Stimulated activated CD8-positive, alpha-beta memory T cell treated with anti-CD3 and anti-CD28 coated beads, Interleukin-7, amount 100 ng/mL, for 24 hours (primary cell): ENCODE results near the gene SIK2.

Source experiments
- DNase-seq: peaks from one replicate; pipeline ENCODE4 v3.0.0-alpha.2; 2020; ENCODE audit warnings: low read depth

SIK2 gene

DNA sequence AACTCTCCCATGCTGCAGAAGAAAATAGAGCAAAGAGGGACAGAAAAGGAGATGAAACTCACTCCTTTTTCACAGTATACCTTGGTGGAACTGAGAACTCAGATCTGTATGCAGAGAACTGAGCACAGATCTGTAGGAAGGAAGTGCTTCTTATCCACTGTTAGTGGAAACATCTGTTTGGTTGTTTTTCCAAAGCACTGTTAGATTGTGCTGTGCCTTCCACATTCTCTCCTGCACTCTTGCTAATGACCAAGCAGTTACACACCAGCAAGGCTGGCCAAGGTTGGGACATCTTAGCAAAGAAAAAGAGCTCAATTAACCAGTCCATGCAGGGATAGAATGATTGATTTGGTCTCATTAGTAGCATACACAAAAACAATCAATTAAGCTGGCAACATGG, 20.1 kb upstream of the SIK2 start:
- DNase-seq, result no peak

DNA sequence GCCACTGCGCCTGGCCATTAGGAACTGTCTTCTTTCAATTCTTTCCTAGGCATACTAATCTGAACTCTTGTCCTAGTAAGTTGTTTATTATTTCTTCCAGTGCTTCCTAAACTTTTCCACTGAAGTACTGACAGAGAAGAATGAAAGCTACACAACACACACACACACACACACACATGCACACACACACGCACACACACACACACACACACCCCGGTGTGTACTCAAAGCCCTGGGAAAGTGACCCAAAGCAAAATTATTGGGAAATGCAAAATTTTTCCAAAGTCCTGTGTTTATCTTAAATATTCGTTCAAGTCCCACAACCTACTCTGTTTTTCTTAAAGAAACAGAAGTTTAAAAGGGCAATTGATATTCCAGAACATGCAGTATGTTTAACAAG, 19.4 kb upstream of the SIK2 start:
- no peak for DNase-seq

DNA sequence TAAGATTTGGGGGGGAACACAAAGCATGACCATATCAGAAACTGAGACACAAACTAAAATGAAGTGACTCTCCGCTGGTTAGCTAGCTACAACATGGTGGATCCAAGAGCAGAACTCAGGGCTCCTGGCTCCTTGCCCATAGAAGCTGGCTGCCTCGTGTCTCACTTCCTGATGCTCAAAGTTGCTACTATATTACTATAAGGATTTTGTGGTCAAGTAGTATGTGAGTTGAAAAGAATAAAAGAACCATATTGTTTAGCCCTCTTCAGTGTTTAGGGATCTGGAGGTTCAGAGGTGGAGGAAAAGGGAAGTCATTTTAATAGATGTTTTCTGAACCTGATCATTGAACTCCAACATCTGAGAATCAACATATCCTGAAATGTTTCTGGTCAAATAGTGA, 16.9 kb upstream of the SIK2 start:
- DNase-seq, result no peak

DNA sequence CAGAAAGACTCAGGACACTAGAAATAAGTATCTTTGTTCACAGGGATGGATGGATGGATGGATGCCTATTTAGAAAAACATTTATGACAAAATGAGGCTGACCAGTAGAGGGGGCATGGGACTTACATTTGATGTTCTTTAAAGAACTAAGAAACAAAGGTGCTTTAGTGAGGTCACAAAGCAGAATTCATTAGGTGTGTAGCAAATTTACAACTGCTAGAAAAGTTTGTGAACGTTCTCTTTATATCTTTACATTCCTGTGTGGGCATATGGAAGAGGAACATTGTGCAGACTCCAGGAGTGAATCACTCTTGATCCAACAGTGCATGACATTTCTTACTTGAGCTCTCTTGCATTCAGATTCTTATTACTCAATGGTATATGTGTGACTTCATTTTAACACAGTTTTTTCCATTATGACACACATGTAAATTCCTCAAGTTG, 15.8 kb upstream of the SIK2 start:
- DNase-seq, result no peak

DNA sequence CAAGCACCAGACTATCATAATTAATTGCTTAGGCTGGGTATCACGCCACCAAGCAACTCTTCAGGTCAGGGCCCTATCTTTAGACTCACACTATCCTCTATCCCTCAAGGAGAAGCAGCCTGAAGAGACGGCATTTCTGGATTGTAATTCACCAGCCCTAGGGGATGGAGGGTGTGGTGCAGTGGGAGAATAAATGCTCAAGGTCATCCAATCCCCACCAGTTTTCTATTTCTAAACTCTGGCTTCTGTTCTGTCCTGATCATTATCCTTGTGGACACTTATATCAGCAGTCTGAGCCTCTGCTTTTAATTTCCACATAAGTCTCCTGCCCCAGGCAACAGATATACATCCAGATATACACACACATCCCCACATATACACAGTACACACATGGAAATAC, 13.1 kb upstream of the SIK2 start:
- DNase-seq, result no peak

DNA sequence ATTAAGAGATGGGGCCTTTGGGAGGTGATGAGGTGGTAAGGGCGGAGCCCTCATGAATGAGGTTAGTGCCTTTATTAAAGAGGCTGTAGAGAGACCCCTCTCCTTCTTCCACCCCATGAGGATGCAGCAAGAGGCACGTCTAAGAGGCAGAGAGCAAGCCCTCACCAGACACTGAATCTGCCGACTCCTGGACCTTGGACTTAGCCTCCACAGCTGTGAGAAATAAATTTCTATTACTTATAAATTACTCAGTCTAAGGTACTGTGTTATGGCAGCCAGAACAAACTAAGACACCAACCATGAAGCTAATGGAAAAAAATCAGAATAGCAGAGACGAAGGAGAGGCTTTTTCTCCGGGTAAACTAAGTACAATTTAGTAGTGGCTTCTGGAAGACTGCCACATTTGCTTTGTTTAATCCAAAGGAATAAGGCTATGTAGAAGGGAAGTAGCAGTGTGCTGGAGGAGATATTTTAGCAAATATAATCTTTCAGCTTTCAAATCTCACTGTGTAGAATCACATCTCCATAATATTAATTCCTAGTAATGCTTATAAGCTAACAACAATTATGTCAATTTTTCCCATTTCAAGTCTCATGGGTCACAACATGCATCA, 12.3 kb upstream of the SIK2 start:
- no peak for DNase-seq

DNA sequence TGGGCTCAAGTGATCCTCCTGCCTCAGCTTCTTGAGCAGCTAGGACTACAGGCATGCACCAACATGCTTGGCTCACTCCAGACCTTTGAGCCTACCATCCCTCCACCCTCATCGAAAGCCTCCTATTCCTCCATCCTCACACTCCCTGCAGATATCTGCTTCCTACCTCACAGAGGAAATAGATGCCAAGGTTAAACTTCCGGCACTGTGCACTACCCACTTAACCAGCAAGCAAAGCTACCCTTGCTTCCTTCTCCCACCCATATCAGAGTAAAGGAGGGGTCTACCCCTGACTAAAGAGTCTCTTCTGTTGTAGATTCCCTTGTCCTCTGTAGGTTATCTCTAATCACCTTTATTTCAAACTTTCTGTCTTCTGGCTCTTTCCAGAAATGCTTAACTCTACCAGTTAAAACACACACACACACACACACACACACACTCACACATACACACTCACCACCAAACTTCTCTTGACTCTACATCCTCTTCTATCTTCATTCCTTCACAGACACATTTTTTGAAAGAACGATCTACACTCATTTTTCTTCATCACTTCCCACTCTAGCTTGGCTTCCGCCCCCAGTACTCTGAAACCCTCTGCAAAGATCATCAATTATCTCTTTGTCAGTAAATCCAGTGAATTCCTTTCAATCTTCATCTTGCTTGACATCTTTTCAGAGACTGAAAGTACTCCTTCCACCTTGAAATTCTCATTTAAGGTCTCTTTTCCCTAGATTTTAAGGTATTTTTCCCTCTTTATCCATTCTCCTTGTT, 10.9 kb upstream of the SIK2 start:
- no peak for DNase-seq

DNA sequence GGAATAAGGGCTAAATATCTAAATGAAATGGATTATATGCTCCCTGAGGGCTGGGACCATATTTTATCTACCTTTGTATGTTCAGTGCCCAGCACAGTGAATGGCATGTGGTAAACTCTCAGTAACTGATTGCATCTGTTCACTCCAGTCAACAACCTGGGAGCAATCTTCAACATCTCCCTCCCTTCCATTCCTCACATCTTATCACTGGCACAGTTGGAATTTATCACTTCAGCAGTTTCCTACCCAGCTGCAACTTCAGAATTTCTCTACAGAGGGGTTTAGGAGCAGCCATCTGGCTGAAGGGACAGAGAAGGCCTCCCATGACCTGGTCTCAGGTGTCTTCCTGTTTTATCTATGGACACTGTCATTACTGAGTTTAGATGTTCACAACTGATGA, 9.8 kb upstream of the SIK2 start:
- no peak for DNase-seq

DNA sequence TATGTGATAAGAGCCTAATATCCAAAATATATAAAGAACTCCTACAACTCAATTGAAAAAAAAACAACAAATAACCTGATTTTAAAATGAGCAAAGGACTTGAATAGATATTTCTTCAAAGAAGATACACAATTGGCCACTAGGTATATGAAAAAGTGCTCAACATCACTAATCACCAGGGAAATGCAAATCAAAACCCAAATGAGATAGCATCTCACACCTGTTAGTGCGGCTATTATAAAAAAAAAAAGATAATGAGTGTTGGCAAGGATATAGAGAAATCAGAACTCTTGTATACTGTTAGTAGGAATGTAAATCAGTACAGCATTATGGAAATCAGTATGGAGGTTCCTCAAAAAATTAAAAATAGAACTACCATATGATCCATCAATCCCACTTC, 5.9 kb upstream of the SIK2 start:
- DNase-seq, result no peak

DNA sequence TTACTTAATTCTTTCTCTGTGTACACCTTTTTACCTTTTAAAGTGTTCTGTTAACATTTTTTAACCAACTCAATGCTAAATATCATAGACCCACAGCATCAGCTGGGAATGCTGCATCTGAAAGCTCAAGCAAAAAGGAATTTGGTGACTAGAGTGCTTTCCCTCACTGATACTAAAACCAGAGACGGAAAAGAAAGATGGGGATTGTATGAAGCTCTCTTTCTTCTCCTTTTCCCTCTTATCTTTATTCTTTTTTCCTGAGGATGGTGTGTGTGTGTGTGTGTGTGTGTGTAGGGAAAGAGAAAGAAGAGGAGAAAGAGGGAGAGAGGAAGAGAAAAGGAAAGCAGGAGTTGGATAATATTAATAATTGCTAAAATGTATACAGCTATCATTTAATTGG, 4.1 kb upstream of the SIK2 start:
- DNase-seq, result no peak

DNA sequence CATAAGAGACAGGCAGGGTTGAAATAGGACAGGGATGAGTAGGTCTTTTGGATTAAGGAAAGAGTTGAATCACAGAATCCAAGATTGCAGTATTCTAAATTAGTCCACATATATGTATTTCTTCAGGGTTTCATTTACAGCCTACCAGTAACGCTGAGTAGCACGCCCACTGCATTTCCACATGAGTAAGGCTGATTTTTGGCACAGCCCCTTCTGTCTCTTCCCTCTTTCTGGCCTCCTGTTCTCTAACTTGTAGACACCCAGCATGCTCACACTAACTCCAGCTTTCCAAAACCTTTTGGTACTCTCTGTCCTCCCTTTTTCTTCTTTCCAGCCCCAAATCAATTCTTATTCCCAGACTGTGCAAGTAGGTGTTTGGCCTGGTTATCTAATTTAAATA, 3.7 kb upstream of the SIK2 start:
- DNase-seq, result no peak

DNA sequence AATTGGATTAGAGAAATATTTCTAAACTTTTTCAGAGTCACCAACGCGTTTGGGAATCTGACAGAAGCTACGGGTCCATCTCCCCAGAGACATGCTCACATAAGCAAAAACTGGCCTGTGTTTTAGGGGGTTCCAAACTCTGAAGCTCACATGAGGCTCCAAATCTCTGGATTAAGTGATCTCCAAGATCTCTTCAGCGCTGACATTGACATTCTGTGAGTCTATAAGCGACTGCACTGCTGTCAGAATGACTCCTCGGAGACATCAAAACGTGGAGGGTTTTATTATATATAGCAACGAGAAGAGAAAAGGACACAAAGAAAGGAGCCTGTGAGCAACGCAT, 642 bp upstream of the SIK2 start:
- DNase-seq, result no peak

DNA sequence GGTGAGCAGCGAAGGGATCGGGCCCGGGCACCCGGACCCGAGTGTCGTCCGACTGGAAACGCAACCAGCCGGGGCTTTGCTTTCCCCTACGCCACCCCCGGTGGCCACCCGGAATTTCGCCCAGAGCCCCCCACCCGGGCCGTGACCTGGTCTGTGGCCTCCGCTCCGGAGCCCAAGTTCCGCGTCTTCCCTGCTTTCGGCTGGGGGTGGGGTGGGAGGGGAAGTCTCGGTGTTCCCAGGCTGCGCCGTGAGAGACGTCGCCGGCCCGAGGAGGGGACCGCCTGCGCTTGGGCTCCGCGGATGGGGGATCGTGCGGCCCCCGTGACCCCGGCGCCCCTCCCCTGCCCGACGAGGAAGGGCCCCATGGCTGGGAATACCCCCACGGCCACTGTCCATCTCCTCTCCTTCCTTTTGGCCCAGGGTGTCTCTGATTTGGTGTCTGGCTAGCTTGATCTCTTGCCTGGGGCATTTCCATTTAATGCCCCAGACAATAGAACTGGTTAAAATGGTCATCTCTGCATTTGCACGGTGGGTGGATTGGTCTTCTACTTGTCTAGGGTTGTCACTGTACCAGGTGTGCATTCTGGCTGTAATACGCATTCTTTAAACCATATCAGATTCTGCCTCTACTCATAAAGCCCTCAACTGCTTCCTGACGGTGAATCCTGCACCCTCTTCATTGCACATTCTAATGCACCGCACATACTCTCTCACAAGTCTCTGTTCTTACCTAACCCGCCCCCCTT, 789 bp downstream of the SIK2 start:
- DNase-seq, result no peak

DNA sequence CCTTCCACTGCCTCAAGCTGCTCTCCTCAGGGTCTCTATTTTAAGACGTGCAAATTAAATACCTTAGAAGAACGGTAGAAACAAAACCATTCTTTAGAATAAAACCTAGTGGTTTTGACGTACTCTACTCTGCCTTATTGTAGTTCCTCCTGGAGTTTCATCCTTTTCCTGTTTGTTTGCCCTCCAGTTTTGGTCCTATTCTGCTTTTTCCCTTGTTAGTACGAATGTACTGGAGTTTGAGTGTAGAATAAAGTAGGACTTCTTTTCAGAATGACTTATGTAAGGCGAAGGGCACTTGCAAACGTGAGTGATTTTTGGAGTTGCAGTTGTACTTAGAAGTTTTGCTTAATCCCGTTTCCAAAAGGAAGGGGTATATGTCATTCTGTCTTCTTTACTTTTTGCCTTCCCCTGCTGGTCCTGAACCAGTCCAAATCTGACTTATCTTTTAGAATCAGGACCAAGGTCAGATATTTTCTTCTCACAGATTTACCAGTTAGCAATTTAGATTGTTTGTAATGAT, 1.4 kb downstream of the SIK2 start:
- DNase-seq, result no peak

DNA sequence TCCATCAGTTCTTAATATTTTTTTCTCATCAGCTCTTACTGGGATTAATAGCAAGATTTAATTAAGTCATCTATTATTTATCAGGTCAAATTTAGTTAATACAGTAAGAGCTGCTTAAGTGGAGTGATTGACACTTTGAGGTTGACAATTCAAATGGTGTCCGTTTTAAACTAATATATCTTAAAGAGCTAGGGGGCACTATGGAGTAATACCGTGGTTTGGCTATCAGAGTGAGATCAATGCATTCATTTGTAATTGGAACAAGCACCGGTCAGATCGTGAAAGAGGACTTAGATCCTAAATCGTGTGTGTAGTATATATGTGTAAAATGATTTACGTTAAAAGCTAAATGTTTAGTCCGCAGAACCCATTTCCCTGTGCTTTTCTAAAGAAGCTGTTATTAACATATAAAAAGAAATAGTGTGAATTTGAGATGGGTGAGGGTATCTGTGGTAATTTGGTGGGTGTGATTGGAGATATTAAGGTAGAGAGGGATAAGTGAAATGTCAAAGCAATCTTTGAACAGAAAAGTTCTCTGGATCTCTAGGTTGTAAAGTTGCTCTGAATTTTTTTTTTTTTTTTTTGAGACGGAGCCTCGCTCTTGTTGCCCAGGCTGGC, 2.3 kb downstream of the SIK2 start:
- no peak for DNase-seq

DNA sequence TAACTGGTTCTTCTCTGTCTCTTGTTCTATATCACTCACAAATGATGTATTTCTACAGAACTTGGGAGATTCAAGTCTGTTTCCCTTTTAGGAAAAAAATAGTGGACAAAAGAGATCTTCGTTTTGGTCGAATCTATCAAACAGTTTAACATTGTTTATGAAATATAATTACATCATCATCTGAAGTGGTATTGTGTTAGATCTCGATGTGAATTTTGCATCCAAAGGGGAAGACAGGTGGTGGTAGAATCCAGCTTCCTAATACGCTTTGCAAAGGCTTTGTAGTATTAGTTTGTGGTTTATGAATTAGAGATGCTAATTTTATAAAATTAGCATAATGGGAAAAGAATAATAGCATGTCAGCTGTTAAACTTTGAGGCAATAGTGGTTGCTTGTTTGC, 3.4 kb downstream of the SIK2 start:
- DNase-seq, result no peak

DNA sequence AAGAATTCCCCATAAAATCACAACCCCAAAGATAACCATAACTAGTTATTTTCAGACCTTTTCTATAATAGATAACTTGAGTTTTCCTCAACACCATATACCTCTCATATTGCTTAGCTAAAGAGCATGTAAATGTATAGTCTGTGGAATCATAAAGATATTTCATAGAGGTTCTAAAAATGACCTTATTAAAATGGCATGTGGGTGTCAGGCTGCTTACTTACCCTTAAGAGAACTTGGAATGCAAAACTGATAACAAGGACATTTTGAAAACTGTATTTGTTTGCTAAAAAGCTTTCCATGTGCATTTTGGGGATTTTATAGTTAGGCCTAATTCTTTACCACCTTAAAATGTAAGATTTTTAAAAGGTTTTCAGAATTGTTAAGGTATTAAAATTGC, 4.7 kb downstream of the SIK2 start:
- no peak for DNase-seq

DNA sequence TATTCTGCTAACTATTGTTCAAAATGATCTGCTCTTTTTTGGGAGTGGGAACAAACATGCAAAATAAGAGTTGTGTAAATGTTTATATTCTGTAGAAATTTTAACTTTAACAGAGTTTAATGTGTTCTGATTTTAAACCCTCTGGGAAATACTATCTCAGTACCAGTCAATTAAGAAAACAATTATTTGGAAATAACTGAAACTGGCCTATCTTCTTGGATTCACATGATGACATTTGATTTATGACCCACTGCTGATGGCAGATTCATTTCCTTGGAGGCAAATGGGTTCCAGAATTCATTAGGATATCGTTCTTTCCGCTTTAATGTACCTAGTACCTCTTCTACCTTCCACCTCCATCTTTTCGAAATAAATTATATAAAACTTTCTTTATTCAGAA, 5.5 kb downstream of the SIK2 start:
- no peak for DNase-seq

DNA sequence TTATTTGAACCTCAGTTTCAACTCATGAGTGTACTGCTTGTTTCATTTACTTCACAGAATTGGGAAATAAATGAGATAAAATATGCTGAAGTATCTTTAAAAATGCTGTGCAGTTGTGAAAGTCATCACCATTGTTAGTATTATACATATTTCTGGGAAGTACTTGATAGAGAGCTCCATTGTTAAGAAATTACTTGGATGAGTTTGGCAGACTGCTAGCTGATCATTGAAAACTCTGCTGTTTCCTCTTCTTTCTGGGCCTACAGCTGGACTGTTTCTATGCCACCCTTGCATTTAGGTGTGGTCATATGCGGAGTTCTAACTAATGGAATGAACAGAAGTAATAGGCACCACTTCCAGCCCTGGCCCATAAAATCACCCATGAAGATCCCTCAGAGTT, 10.0 kb downstream of the SIK2 start:
- DNase-seq, result no peak

DNA sequence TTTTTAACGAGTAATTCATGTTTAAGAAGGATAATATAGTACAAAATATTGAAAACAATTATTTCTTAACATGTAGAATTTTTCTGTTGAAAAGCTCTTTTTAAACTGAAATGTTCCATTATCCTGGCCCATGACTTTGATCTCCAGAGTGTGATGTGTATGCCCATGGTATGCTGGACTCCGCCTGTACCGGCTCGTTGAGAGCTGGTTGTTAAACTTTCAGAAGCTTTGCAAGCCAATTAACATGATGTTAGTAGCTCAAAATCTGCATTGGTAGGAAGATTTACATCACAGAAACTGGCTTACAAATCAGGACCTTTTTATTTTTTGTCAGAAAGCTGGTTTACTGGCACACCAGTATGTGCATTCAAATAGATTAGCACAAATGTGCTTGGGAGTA, 15.0 kb downstream of the SIK2 start:
- DNase-seq, result no peak

DNA sequence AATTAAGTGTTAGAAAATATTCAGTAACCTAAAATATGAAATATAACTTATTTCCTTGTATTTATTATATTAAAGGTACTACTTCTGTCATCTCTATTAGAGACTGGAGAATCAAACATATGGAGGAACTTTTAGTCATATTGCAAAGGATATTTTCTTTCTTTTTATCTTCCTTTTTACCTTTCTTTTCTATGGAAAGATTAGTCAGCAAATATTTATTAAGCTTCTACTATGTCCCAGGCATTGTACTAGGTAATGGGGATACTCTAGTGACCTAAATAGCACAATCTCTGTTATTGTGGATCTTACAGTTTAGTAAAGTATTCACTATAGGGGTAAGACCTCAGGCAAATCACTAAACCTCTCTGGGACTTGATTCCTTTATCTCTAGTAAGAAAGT, 18.3 kb downstream of the SIK2 start:
- DNase-seq, result no peak

DNA sequence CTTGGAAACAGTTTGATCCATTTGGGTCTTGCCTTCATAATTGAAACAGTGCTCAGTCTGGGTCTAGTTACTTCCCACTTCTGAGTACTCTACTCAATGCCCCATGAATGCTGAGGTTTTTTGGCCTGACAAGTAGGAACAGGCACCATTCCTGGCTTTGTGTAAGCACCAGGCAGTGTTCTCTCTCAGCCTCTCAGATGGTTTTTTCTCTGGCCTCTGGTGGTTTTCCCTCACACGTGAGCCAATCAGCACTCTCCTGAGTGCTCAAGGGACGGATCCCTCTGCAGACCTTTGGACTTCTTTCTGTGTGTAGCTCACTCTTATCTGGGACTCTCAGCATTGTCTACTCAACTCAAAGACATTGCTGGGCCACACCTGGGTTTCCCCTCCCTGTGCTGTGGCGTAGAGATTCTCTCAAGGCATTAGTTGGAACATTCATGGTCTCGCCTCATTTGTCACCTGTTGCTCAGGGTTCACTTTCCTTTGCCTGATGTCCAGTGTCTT, 21.3 kb downstream of the SIK2 start:
- DNase-seq, result no peak

DNA sequence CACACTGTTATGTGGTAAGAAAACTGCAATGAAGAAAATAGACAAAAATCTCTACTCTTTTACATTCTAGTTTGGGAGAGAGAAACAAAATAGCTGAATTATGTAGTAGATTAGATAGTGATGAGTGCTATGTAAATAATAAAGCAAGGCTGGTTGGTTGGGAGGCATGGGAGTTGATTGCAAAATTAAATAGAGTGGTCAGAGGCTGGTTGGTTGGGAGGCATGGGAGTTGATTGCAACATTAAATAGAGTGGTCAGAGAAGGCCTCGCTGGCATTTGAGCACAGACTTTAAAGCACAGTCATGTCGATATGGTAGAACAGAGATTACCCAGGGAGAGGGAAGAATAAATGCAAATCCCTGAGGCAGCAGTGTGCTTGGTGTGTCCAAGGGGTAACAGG, 22.4 kb downstream of the SIK2 start:
- no peak for DNase-seq
